Vagina (tissue), 2 donors: ENCODE measurements around the gene PTPA. TPM values are rescaled to one million over a fixed set of nuclear protein-coding genes. Genes with fewer than 3 reads are reported as not detected.
"Not testable (repeated sequence)": the region's sequence is repeated elsewhere in the genome, so short reads cannot be mapped to it uniquely, and the experiment has no call there.

Source experiments
- DNase-seq, 2 donors: peaks; one replicate each; pipeline ENCODE4 v3.0.0-alpha.2; 2017; ENCODE audit errors: extremely low spot score in 2 of 2
- H3K27ac ChIP-seq: fragments of 200-600 bp; sonication (generic); one replicate; pipeline ENCODE4 v1.5.1; 2019
- H3K27me3 ChIP-seq: fragments of 200-600 bp; sonication (generic); one replicate; pipeline ENCODE4 v1.5.1; 2019
- H3K36me3 ChIP-seq, 2 donors: fragments of 200-600 bp; sonication (generic); one replicate each; pipeline ENCODE4 v1.5.1; 2017 to 2019
- H3K4me1 ChIP-seq: fragments of 200-600 bp; sonication (generic); one replicate; pipeline ENCODE4 v1.5.1; 2019
- H3K4me3 ChIP-seq, 2 donors: fragments of 200-600 bp; sonication (generic); 1 replicate in 1 of 2; 2 replicates in 1 of 2; pipeline ENCODE4 v1.5.1; 2016 to 2019
- H3K9me3 ChIP-seq: fragments of 200-600 bp; sonication (generic); one replicate; pipeline ENCODE4 v1.5.1; 2019
- CTCF ChIP-seq, 3 experiments: fragments of 450-650 bp in 2 of 3; fragments of 200-600 bp in 1 of 3; sonication (generic) in 1 of 3; IDR thresholded peaks; one replicate each; pipeline ENCODE4 v1.5.1; 2017 to 2019; ENCODE audit warnings: antibody characterized with exemption in 3 of 3, mild to moderate bottlenecking in 2 of 3, moderate library complexity in 2 of 3
- POLR2A ChIP-seq, 2 donors: fragments of 450-650 bp; IDR thresholded peaks; one replicate each; pipeline ENCODE4 v1.6.1; 2017; ENCODE audit warnings: antibody characterized with exemption in 2 of 2, mild to moderate bottlenecking in 2 of 2, moderate library complexity in 2 of 2
- POLR2AphosphoS5 ChIP-seq, 2 donors: sonication (generic); formaldehyde crosslinking; IDR thresholded peaks; one replicate each; pipeline ENCODE4 v1.9.0; 2017; ENCODE audit warnings: antibody characterized with exemption in 2 of 2, mild to moderate bottlenecking in 2 of 2, low read depth in 1 of 2; ENCODE audit not compliant: insufficient read depth in 1 of 2
- intact Hi-C: fragments of 100-400 bp; cut with DNase I; formaldehyde crosslinking; loops from one replicate; pipeline ENCODE4 v1.15.1; 2023
- total RNA-seq: library from RNA; depleted of rRNA; stranded (reverse); fragments of >200 nt; gene quantifications from one replicate; pipeline ENCODE4 v1.2.3, GENCODE V29; 2016

Gene PTPA
- total RNA-seq, 1 donor from 2014 or later = 46.2 TPM

GRCh38 chr9:129113645-129114304, 2.6 kb downstream of the PTPA start:
- no peak overlapping the region for H3K27ac ChIP-seq
- no peak overlapping the region for H3K4me3 ChIP-seq
- peaks cover 41% of the 10 kb centered on the region for H3K4me1 ChIP-seq
- TF ChIP-seq CTCF (IDR thresholded peaks at IDR 0.05) (no peak), POLR2A (IDR thresholded peaks at IDR 0.05) (no peak), POLR2AphosphoS5 (IDR thresholded peaks at IDR 0.05; ENCODE audit: insufficient read depth in 1 of 2, low read depth in 1 of 2) (no peak)
- no peak for DNase-seq
- intact Hi-C loops = no loop called here
- H3K27me3 ChIP-seq = no peaks in the 10 kb centered on the region
- no peaks in the 10 kb centered on the region for H3K36me3 ChIP-seq
- no peaks in the 10 kb centered on the region for H3K9me3 ChIP-seq

GRCh38 chr9:129118799-129119198, 7.6 kb downstream of the PTPA start:
- no peak overlapping the region for H3K27ac ChIP-seq
- TF ChIP-seq POLR2A (IDR thresholded peaks at IDR 0.05) (no peak), POLR2AphosphoS5 (IDR thresholded peaks at IDR 0.05; ENCODE audit: insufficient read depth in 1 of 2, low read depth in 1 of 2) (no peak), CTCF (IDR thresholded peaks at IDR 0.05) (no peak)
- no peaks in the 10 kb centered on the region for H3K9me3 ChIP-seq
- intact Hi-C loops = no loop called here
- H3K27me3 ChIP-seq = no peaks in the 10 kb centered on the region
- peaks cover 13% of the 10 kb centered on the region for H3K4me1 ChIP-seq
- DNase-seq = no peak
- no peak overlapping the region for H3K4me3 ChIP-seq
- peaks cover 0 to 28% of the 10 kb centered on the region in 2 donors for H3K36me3 ChIP-seq

- TF ChIP-seq POLR2AphosphoS5 (IDR thresholded peaks at IDR 0.05; ENCODE audit: insufficient read depth in 1 of 2, low read depth in 1 of 2) (no peak), CTCF (IDR thresholded peaks at IDR 0.05) (no peak), POLR2A (IDR thresholded peaks at IDR 0.05) (no peak)
- intact Hi-C loops = loop anchor here (10.0 kb wide), 1 partner anchor 593 kb away; no protein-coding TSS in a partner anchor
- Histone ChIP-seq H3K4me1 (no peaks in the 10 kb centered on the region), H3K4me3 (no peak overlapping the region), H3K36me3 (peaks cover 0 to 34% of the 10 kb centered on the region in 2 donors), H3K27ac (no peak overlapping the region), H3K9me3 (no peaks in the 10 kb centered on the region), H3K27me3 (no peaks in the 10 kb centered on the region)
- DNase-seq = no peak
Measured at GRCh38 chr9:129121483-129121882, 10.3 kb downstream of the PTPA start.

- no peaks in the 10 kb centered on the region for H3K4me1 ChIP-seq
- no peaks in the 10 kb centered on the region for H3K27me3 ChIP-seq
- intact Hi-C loops = loop anchor here (10.0 kb wide), 1 partner anchor 593 kb away; no protein-coding TSS in a partner anchor
- H3K9me3 ChIP-seq = no peaks in the 10 kb centered on the region
- H3K36me3 ChIP-seq = peaks cover 0 to 34% of the 10 kb centered on the region in 2 donors
- H3K4me3 ChIP-seq = no peak overlapping the region
- no peak overlapping the region for H3K27ac ChIP-seq
- no peak for TF ChIP-seq CTCF (IDR thresholded peaks at IDR 0.05)
- TF ChIP-seq POLR2A (IDR thresholded peaks at IDR 0.05) = no peak
- TF ChIP-seq POLR2AphosphoS5 (IDR thresholded peaks at IDR 0.05; ENCODE audit: insufficient read depth in 1 of 2, low read depth in 1 of 2) = no peak
- DNase-seq = no peak
Measured at GRCh38 chr9:129122133-129122532, 10.9 kb downstream of the PTPA start.

- H3K9me3 ChIP-seq, H3K4me3 ChIP-seq, DNase-seq, H3K27me3 ChIP-seq, H3K27ac ChIP-seq, H3K4me1 ChIP-seq: not testable (repeated sequence)
- H3K36me3 ChIP-seq = peaks cover 0 to 34% of the 10 kb centered on the region in 2 donors
- intact Hi-C loops = loop anchor here (10.0 kb wide), 1 partner anchor 592 kb away; no protein-coding TSS in a partner anchor
Measured at GRCh38 chr9:129122976-129123375, 11.8 kb downstream of the PTPA start.
